H1 (cell line): ENCODE measurements around the gene DOLK. TPM values are rescaled to one million over a fixed set of nuclear protein-coding genes. Genes with fewer than 3 reads are reported as not detected.

ENCODE experiments used
- CTCF ChIA-PET: fragments of 300-600 bp; sonication (Branson Sonifier 250); formaldehyde crosslinking; loops from one replicate; lab custom pipeline; 2021; ENCODE audit not compliant: partially characterized antibody; lab: Charles Lee
- POLR2A ChIA-PET: fragments of 300-600 bp; sonication (Branson Sonifier 250); formaldehyde crosslinking; loops from one replicate; lab custom pipeline; 2021; ENCODE audit warnings: inconsistent platforms; ENCODE audit not compliant: partially characterized antibody; lab: Charles Lee
- DNase-seq, 2 experiments: peaks; one replicate each; pipeline versions ENCODE4 v3.0.0 to v3.0.0-alpha.2; 2010 to 2022; ENCODE audit warnings: low spot score in 2 of 2, low read depth in 1 of 2, mixed read lengths in 1 of 2
- FAIRE-seq: peaks from 2 replicates; lab custom pipeline; 2011; peaks lifted over from hg19 to GRCh38; lab: Jason Lieb, UNC
- H2AFZ ChIP-seq: 2 replicates; pipeline ENCODE4 v1.8.1; 2012; ENCODE audit warnings: low read length, inconsistent platforms
- H2AK5ac ChIP-seq: 2 replicates; pipeline ENCODE4 v1.6.1; 2013; ENCODE audit warnings: low read depth, low read length
- H2BK120ac ChIP-seq: replicated peaks from 2 replicates; pipeline ENCODE3; 2013; ENCODE audit warnings: low read depth, low read length, inconsistent platforms
- H2BK12ac ChIP-seq: 2 replicates; pipeline ENCODE4 v1.6.1; 2013; ENCODE audit warnings: low read depth, low read length
- H2BK15ac ChIP-seq: 2 replicates; pipeline ENCODE4 v1.6.1; 2013; ENCODE audit warnings: low read length
- H2BK20ac ChIP-seq: 2 replicates; pipeline ENCODE4 v1.6.1; 2013; ENCODE audit warnings: low read length
- H2BK5ac ChIP-seq: 2 replicates; pipeline ENCODE4 v1.6.1; 2013; ENCODE audit warnings: low read depth, low read length
- H3K14ac ChIP-seq: 2 replicates; pipeline ENCODE4 v1.6.1; 2013; ENCODE audit warnings: inconsistent platforms; ENCODE audit not compliant: insufficient read length
- H3K18ac ChIP-seq: 2 replicates; pipeline ENCODE4 v1.6.1; 2013; ENCODE audit warnings: low read length; ENCODE audit errors: extremely low read depth
- H3K23ac ChIP-seq: 2 replicates; pipeline ENCODE4 v1.6.1; 2013; ENCODE audit warnings: inconsistent platforms; ENCODE audit not compliant: insufficient read length
- H3K23me2 ChIP-seq: 2 replicates; pipeline ENCODE4 v1.6.1; 2013; ENCODE audit warnings: low read depth, low read length
- H3K27ac ChIP-seq: 2 replicates; pipeline ENCODE4 v1.6.1; 2011; ENCODE audit warnings: low read depth, low read length, inconsistent platforms
- H3K27me3 ChIP-seq, 4 experiments: replicated peaks in 1 of 4; 1 replicate in 1 of 4; 2 replicates in 3 of 4; pipeline versions ENCODE4 v1.6.1 to v1.8.1; 2011 to 2013; ENCODE audit warnings: low read length in 3 of 4, mild to moderate bottlenecking in 3 of 4, inconsistent platforms in 2 of 4, mixed read lengths in 2 of 4, moderate library complexity in 1 of 4; ENCODE audit not compliant: control insufficient read depth in 3 of 4, insufficient read depth in 3 of 4; ENCODE audit errors: extremely low read depth in 1 of 4
- H3K36me3 ChIP-seq, 4 experiments: 2 replicates each; pipeline versions ENCODE4 v1.6.1 to v1.8.1; 2011 to 2013; ENCODE audit warnings: mild to moderate bottlenecking in 4 of 4, low read length in 3 of 4, moderate library complexity in 2 of 4, control low read depth in 1 of 4, inconsistent platforms in 1 of 4; ENCODE audit not compliant: insufficient read depth in 4 of 4, control insufficient read depth in 2 of 4
- H3K4ac ChIP-seq: replicated peaks from 2 replicates; pipeline ENCODE3; 2013; ENCODE audit warnings: low read length, low read depth, mixed read lengths, inconsistent platforms; ENCODE audit not compliant: insufficient read length
- H3K4me1 ChIP-seq, 4 experiments: replicated peaks in 1 of 4; 1 replicate in 1 of 4; 2 replicates in 3 of 4; pipeline versions ENCODE4 v1.6.1 to v1.8.1; 2011 to 2013; ENCODE audit warnings: low read length in 3 of 4, inconsistent platforms in 2 of 4, mixed read lengths in 1 of 4; ENCODE audit not compliant: insufficient read depth in 4 of 4, control insufficient read depth in 3 of 4
- H3K4me2 ChIP-seq, 2 experiments: 2 replicates each; pipeline versions ENCODE4 v1.6.1 to v1.8.1; 2011 to 2013; ENCODE audit warnings: low read depth in 2 of 2, low read length in 2 of 2, control low read depth in 1 of 2, inconsistent platforms in 1 of 2, mild to moderate bottlenecking in 1 of 2; ENCODE audit not compliant: insufficient read depth in 1 of 2
- H3K4me3 ChIP-seq, 4 experiments: fragments of 200-600, 300-600 bp in 1 of 4; sonication (generic), shearing (Covaris generic), sonication (Bioruptor Twin) in 1 of 4; 2 replicates each; pipeline versions ENCODE4 v1.5.1 to v1.8.1; 2011 to 2016; ENCODE audit warnings: low read length in 4 of 4, low read depth in 3 of 4, control low read depth in 2 of 4, inconsistent platforms in 2 of 4, mild to moderate bottlenecking in 2 of 4, mixed read lengths in 1 of 4, moderate library complexity in 1 of 4; ENCODE audit not compliant: insufficient read depth in 2 of 4; ENCODE audit errors: extremely low read depth in 1 of 4
- H3K56ac ChIP-seq: replicated peaks from 2 replicates; pipeline ENCODE3; 2013; ENCODE audit warnings: low read depth, mild to moderate bottlenecking, mixed read lengths, low read length, inconsistent platforms; ENCODE audit not compliant: insufficient read length
- H3K79me1 ChIP-seq: 2 replicates; pipeline ENCODE4 v1.6.1; 2013; ENCODE audit warnings: low read depth, low read length, control low read depth
- H3K79me2 ChIP-seq, 2 experiments: 2 replicates each; pipeline versions ENCODE4 v1.6.1 to v1.8.1; 2012 to 2013; ENCODE audit warnings: low read length in 2 of 2, mild to moderate bottlenecking in 2 of 2, inconsistent platforms in 1 of 2; ENCODE audit not compliant: insufficient read depth in 2 of 2, control insufficient read depth in 1 of 2
- H3K9ac ChIP-seq, 4 experiments: replicated peaks in 1 of 4; 1 replicate in 1 of 4; 2 replicates in 3 of 4; pipeline versions ENCODE4 v1.6.1 to v1.8.1; 2011 to 2013; ENCODE audit warnings: low read depth in 3 of 4, low read length in 3 of 4, control low read depth in 2 of 4, mild to moderate bottlenecking in 2 of 4, moderate library complexity in 2 of 4, inconsistent platforms in 1 of 4; ENCODE audit errors: extremely low read depth in 1 of 4
- H3K9me3 ChIP-seq, 2 experiments: 2 replicates each; pipeline versions ENCODE4 v1.6.1 to v1.8.1; 2012 to 2013; ENCODE audit warnings: mild to moderate bottlenecking in 2 of 2, moderate library complexity in 2 of 2, control low read depth in 1 of 2, inconsistent platforms in 1 of 2, low read depth in 1 of 2, low read length in 1 of 2, mixed read lengths in 1 of 2; ENCODE audit not compliant: insufficient read depth in 2 of 2
- H4K20me1 ChIP-seq, 2 experiments: replicated peaks in 1 of 2; 2 replicates each; pipeline versions ENCODE3 to v1.8.1; 2011 to 2013; ENCODE audit warnings: inconsistent platforms in 2 of 2, low read length in 2 of 2, mild to moderate bottlenecking in 1 of 2; ENCODE audit not compliant: insufficient read depth in 2 of 2, control insufficient read depth in 1 of 2
- H4K5ac ChIP-seq: 2 replicates; pipeline ENCODE4 v1.6.1; 2013; ENCODE audit warnings: low read length, low read depth, mixed read lengths, inconsistent platforms; ENCODE audit not compliant: insufficient read length
- H4K8ac ChIP-seq: 2 replicates; pipeline ENCODE4 v1.8.0; 2013; ENCODE audit warnings: mild to moderate bottlenecking, moderate library complexity, low read length, inconsistent platforms; ENCODE audit not compliant: insufficient read depth; ENCODE audit errors: extremely low read depth
- H4K91ac ChIP-seq: replicated peaks from 2 replicates; pipeline ENCODE3; 2013; ENCODE audit warnings: low read length, mixed read lengths, inconsistent platforms; ENCODE audit not compliant: insufficient read length
- CHD2 ChIP-seq: IDR thresholded peaks from 2 replicates; pipeline ENCODE4 v1.6.1; 2012; ENCODE audit warnings: low read length, improper control_type of control experiment
- CTCF ChIP-seq, 3 experiments: IDR thresholded peaks; 1 replicate in 2 of 3; 2 replicates in 1 of 3; pipeline versions ENCODE4 v1.5.1 to v1.6.1; 2011; ENCODE audit warnings: low read length in 3 of 3, mild to moderate bottlenecking in 3 of 3, inconsistent platforms in 2 of 3, low read depth in 1 of 3, moderate library complexity in 1 of 3; ENCODE audit not compliant: insufficient read depth in 1 of 3; ENCODE audit errors: control extremely low read depth in 1 of 3
- KDM4A ChIP-seq: IDR thresholded peaks from one replicate; pipeline ENCODE4 v1.7.1; 2012; ENCODE audit warnings: low read depth, mild to moderate bottlenecking, moderate library complexity, low read length, inconsistent platforms; ENCODE audit not compliant: severe bottlenecking
- SP4 ChIP-seq: IDR thresholded peaks from 2 replicates; pipeline ENCODE4 v1.6.1; 2012; ENCODE audit warnings: low read length, inconsistent platforms
- TAF1 ChIP-seq: IDR thresholded peaks from 2 replicates; pipeline ENCODE4 v1.6.1; 2011; ENCODE audit warnings: mild to moderate bottlenecking, low read depth, low read length
- WGBS, 2 experiments: shearing (Covaris generic) in 1 of 2; methylation state at CpG; one replicate each; pipeline versions ENCODE4 v1.1.6 to v1.1.7; 2013 to 2015; ENCODE audit warnings: low lambda C conversion rate in 2 of 2, mixed read lengths in 2 of 2, inconsistent platforms in 1 of 2, low coverage in 1 of 2, missing lambda C conversion rate in 1 of 2; ENCODE audit not compliant: insufficient replicate concordance in 2 of 2, insufficient coverage in 1 of 2, insufficient read length in 1 of 2; ENCODE audit errors: extremely low coverage in 1 of 2, missing lambda C conversion rate in 1 of 2; 5-methylcytosine and 5-hydroxymethylcytosine counted together
- polyA plus RNA-seq, 7 experiments: library from polyadenylated mRNA; depleted of rRNA in 3 of 7; stranded (reverse) in 5 of 7; unstranded in 2 of 7; fragments of >200 nt in 5 of 7; fragments of 200-250 nt in 2 of 7; gene quantifications; 1 replicate in 5 of 7; 2 replicates in 1 of 7; 4 replicates in 1 of 7; pipeline versions ENCODE4 v1.2.1 to v1.2.3, GENCODE V29; 2011 to 2013; ENCODE audit warnings: missing spikeins in 2 of 7, mixed read lengths in 2 of 7
- total RNA-seq: library from RNA; stranded (reverse); fragmentation: NEBNext Ultra II Directional; extraction: Animal tissue kit (Norgen Biotek cat#: 25700); gene quantifications from 2 replicates; pipeline ENCODE4 v1.2.1, GENCODE V29; 2021

Gene DOLK
- total and polyA plus RNA-seq, 2 of the 8 experiments (the other 6 are each of a cell fraction or from before 2014, with no cell fraction given): 17.2 to 44.3 TPM

DNA sequence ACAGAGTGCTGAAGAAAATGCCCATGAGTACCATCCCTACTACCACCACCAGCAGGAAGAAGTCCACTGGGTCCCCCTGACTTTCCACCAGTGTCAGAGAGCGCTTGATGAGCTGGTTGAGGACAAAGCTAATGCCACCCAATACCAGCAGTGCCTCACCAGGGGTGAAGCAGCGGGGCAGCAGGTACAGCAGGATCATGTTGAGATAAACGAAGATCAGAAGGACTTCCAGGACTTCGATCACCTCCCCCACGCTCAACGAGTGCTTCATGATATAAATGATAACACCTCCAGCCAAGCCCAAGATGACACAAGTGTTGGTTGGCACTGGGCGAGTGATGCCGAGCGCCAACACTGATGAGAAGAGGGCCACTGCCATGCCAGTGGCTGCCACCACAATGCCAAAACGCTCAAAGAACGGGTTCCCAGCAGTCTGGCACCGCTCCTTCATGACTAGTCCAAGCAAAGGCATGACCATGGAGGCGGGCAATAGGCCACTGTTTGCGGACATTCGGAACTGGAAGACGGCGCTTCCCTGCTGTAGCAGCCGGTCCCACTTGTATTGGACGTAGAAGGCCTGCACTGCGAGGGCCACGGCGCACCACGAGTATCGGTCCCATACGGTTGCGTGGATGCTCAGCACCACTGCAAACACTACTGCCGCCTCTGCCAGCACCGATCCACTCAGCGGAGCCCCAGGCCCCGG lies 679 bp downstream of the DOLK start:
- CTCF ChIA-PET: interaction anchor here (0.6 kb wide), 1 partner anchor 48 kb away, joined by 3 read pairs; no protein-coding TSS in a partner anchor
- Histone ChIP-seq H2AFZ (peak overlapping the region; percentile 36; the same call in 1 of the 2 replicates), H2BK12ac (0 out of 2 replicates have a peak overlapping the region, but pooled peaks have one; percentile 14), H3K18ac (0 out of 2 replicates have a peak overlapping the region, but pooled peaks have one; percentile 90), H3K79me2 (peaks cover 0 to 17% of the 10 kb centered on the region in 2 experiments; a peak in 1 of 4 replicates), H3K9ac (peak overlapping the region; percentile 78 to 93 (median 86)), H3K9me3 (no peaks in the 10 kb centered on the region), H3K4me1 (peaks cover 0 to 9% (median 6%) of the 10 kb centered on the region in 4 experiments; a peak in 3 of 7 replicates), H3K36me3 (peaks cover 0 to 24% (median 8%) of the 10 kb centered on the region in 4 experiments; a peak in 5 of 8 replicates), H3K14ac (no peak overlapping the region), H2AK5ac (peak overlapping the region; percentile 86; the same call in 1 of the 2 replicates), H3K4me3 (peak overlapping the region; percentile 74 to 96 (median 92)), H3K4me2 (peak overlapping the region; percentile 87 to 92), H4K20me1 (peaks cover 0 to 1% of the 10 kb centered on the region in 2 experiments), H3K27ac (peak overlapping the region; percentile 72), H4K8ac (peak overlapping the region; percentile 96), H3K56ac (peak overlapping the region; percentile 95), H2BK120ac (no peak overlapping the region), H3K27me3 (no peaks in the 10 kb centered on the region), H3K4ac (peak overlapping the region; percentile 69), H3K23ac (no peak overlapping the region), H3K79me1 (peaks cover 10% of the 10 kb centered on the region), H4K5ac (peak overlapping the region; percentile 91), H2BK20ac (no peak overlapping the region), H2BK5ac (peak overlapping the region; percentile 83), H4K91ac (peak overlapping the region; percentile 74), H3K23me2 (peaks cover 13% of the 10 kb centered on the region), H2BK15ac (no peak overlapping the region)
- TF ChIP-seq TAF1: no peak
- no peak for TF ChIP-seq CHD2
- no peak for TF ChIP-seq CTCF (IDR thresholded peaks at IDR 0.05; ENCODE audit: control extremely low read depth in 1 of 3, insufficient read depth in 1 of 3, low read depth in 1 of 3, low read length in 3 of 3)
- no peak for TF ChIP-seq SP4
- TF ChIP-seq KDM4A: no peak
- DNase-seq (no peak), FAIRE-seq (no peak)
- POLR2A ChIA-PET: interaction anchor here (0.7 to 2.1 kb wide), 3 partner anchors 10 to 127 kb away, joined by 3 to 6 read pairs (median 3); no protein-coding TSS in a partner anchor
- WGBS, 2 experiments: 38% methylated on average over 30 of the region's 30 CpGs; no CpG with 5 or more reads in 1 of the 2 experiments
